Breast epithelium (tissue), 3 donors: ENCODE results near the gene ITPKB.

Experiments
- POLR2A ChIP-seq: fragments of 450-650 bp; IDR thresholded peaks from one replicate; pipeline ENCODE4 v1.6.1; 2016; ENCODE audit warnings: antibody characterized with exemption, mild to moderate bottlenecking, moderate library complexity
- POLR2AphosphoS5 ChIP-seq, 3 donors: sonication (generic); formaldehyde crosslinking; IDR thresholded peaks; one replicate each; pipeline ENCODE4 v1.6.1; 2017; ENCODE audit warnings: antibody characterized with exemption in 3 of 3
- TF ChIP-seq, protein P1 (sequence below), 3 donors: fragments of 450-650 bp; IDR thresholded peaks; one replicate each; pipeline ENCODE4 v1.5.1; 2016 to 2017; ENCODE audit warnings: antibody characterized with exemption in 3 of 3, mild to moderate bottlenecking in 3 of 3, moderate library complexity in 3 of 3

DNA sequence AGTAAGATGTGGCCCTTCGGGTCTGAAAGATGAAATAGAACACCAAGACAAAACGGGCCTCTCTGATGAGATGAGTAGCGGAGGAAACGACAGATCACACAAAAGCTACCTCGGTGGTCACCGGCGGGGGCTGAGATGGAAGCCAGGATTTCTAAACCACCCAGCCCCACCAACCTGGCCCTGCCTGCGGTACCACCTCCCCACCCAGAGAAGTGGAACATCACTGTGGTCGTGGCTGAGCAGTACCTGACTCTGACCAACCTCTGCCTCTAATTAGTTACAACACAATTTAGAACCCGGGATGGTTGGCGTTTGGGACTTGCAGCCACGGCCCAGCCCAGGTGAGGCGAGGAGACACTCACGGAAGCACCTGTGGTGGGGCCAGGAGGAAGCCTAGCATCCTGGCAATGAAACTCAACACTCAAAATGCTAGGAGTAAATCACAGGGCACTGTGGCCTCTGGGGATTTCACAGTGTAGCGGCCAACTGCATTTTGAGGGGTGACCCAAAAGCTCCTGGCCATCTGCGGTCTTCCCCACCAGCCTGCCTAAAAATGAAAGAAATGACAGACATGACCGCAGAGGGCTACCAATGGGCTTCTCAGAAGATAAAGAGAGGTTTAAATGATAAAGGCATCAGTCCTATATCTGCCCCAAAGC, 73.4 kb downstream of the ITPKB start:
- TF ChIP-seq, protein P1, sequence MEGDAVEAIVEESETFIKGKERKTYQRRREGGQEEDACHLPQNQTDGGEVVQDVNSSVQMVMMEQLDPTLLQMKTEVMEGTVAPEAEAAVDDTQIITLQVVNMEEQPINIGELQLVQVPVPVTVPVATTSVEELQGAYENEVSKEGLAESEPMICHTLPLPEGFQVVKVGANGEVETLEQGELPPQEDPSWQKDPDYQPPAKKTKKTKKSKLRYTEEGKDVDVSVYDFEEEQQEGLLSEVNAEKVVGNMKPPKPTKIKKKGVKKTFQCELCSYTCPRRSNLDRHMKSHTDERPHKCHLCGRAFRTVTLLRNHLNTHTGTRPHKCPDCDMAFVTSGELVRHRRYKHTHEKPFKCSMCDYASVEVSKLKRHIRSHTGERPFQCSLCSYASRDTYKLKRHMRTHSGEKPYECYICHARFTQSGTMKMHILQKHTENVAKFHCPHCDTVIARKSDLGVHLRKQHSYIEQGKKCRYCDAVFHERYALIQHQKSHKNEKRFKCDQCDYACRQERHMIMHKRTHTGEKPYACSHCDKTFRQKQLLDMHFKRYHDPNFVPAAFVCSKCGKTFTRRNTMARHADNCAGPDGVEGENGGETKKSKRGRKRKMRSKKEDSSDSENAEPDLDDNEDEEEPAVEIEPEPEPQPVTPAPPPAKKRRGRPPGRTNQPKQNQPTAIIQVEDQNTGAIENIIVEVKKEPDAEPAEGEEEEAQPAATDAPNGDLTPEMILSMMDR (IDR thresholded peaks at IDR 0.05): no peak
- TF ChIP-seq POLR2A: no peak
- TF ChIP-seq POLR2AphosphoS5 (IDR thresholded peaks at IDR 0.05): no peak
